ENCODE data around the gene PRPF38B.
"Not testable (repeated sequence)": the region's sequence is repeated elsewhere in the genome, so short reads cannot be mapped to it uniquely, and the experiment has no call there.

PRPF38B gene

GRCh38 chr1:108691942-108692723 lies at the start of gene PRPF38B:
Gene PRPF38B (plus strand): TSS chr1:108692310. CDS start chr1:108692592, 282 bp downstream.
- peak; percentile 92 for DNase-seq (ENCODE audit: low spot score)

- peak; percentile 25 for DNase-seq (ENCODE audit: low spot score)
Measured at GRCh38 chr1:108643492-108644335, 48.4 kb upstream of the PRPF38B start.

- no peak for DNase-seq (ENCODE audit: low spot score)
Measured at GRCh38 chr1:108644984-108645383, 47.1 kb upstream of the PRPF38B start.

DNA sequence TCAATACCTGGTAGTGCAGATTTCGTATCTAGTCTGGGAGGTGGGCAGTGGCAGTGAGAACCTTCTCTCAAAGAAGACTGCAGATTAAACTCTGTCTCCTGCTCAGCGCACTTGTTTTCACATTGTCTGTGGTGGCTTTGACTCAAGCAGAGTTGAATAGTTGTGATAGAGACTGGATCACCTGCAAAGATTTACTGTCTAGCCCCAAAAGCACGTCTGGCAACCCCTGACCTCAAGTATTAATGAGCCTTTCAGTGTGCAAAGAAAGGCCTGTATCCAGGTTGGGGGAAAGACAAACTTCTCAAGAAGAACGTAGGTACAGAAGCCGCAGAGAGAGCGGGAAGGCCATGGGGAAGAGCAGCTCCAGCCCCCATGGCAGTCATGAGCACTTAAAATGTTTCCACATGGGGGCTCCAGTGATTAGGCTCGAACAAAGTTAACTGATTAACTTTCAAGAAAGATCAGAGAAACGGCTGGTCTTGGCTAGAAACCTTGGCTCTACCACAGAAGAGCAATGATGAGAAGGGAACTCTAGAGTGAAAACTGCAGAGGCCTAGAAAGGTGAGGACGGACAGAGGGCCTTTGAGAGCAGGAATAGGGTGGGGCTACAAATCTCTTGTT lies 46.4 kb upstream of the PRPF38B start:
- no peak for DNase-seq (ENCODE audit: low spot score)

DNA sequence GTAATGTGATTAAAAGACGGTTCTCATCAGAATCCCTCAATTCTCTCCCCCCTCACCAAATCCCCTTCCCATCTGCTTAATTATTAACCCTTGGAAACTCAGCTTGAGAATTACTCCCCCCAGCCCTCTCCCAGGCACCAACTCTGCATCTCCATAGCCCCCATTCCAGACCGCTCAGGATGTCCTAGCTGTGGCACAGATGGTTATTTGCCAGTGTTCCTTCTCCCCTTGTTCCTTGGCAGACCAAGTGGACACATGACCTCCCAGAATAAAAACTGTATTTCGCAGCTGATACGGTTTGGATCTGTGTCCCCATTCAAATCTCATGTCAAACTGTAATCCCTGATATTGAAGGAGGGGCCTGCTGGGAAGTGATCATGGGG lies 45.9 kb upstream of the PRPF38B start:
- DNase-seq (ENCODE audit: low spot score), result no peak

GRCh38 chr1:108646648-108647269 lies 45.4 kb upstream of the PRPF38B start:
- DNase-seq (ENCODE audit: low spot score), result no peak

GRCh38 chr1:108653431-108654105 lies 38.5 kb upstream of the PRPF38B start:
- no peak for DNase-seq (ENCODE audit: low spot score)

GRCh38 chr1:108657356-108658080 lies 34.6 kb upstream of the PRPF38B start:
- no peak for DNase-seq (ENCODE audit: low spot score)

DNA sequence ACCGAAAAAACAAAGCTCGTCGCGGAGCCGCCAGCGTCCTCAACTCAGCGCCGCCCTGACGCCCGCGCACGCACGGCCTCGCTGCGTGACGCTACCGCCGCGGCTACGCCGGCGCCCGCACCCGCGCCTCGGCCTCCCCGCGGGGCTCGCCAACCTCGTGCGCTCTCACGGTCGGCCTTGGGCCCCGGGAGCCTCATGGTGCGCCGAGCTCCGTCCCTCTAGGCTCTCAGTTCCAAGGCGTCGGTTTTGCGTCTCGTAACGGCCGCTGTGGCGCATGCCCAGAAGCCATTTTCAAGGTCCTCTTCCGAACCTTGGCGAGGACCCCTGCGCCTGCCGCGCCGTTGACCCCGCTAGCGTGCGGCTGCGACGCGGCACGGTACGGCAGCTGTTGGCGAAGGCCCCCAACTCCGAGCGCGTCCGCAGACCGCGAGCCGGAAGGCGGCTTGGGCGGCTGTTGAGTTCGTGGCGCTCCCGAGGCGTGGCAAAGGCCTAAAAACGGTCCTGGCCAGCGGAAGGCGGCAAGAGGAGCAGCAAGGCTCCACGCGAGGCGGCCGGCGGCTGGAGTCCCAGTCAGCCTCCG lies 31.0 kb upstream of the PRPF38B start, which contains the start of gene HENMT1:
Gene HENMT1 (minus strand): TSS at position 64 of the 580 bp plus-strand sequence. CDS start 1,209 bp downstream, outside the sequence.
- DNase-seq (ENCODE audit: low spot score), result peak; percentile 21

GRCh38 chr1:108663074-108663473 lies 29.0 kb upstream of the PRPF38B start:
- no peak for DNase-seq (ENCODE audit: low spot score)

DNA sequence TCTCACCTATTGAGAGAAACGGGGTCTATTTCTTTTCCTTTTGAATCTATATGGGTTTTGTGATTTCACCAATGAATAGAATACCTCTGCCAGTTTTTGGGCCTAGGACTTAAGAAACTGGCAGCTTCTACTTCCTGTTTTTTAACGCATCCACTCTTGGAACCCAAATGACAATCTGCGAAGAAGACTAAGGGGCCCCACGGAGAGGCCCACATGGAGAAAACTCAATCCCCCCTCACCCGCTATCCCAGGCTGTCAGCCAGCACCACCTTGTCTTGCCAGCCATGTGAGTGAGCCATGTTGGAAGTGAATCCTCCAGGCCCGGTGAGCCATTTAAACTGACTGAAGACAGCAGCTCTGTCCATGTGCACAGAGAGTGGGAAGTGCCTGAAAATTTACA lies 27.6 kb upstream of the PRPF38B start:
- DNase-seq (ENCODE audit: low spot score), result no peak

DNA sequence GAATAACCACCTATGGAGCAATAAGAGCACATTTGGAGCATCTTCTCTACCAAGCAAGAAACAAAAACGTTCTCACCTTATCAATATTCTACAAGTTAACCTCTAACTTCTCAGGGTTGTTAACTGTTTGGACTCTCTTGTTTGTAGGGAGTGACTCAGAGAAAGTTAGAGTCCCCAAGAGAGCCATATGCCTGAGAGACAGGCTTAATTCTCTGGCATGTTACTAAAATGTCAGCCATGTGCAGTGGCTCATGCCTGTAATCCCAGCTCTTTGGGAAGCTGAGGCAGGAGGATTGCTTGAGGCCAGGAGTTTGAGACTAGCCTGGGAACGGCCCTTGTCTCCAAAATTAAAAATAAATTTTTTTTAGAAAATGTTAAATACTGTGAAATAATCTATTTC lies 27.0 kb upstream of the PRPF38B start:
- no peak for DNase-seq (ENCODE audit: low spot score)

DNA sequence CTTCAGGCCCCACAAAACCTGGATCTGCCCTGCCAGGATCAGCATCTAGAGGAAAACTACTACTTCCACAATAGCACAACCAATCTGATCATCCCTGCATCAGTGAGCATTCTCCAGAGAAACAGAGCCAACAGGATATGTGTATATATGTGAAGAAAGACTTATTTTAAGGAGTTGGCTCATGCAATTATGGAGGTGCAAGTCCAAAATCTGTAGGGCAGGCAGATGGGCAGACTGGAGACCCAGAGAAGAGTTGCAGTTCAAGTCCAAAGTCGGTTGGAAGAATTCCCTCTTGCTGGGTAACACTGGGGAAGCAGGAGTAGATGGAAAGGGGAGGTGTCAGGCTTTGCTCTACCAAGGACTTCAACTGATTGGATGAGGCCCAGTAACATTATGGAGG lies 26.3 kb upstream of the PRPF38B start:
- DNase-seq (ENCODE audit: low spot score), result no peak

DNA sequence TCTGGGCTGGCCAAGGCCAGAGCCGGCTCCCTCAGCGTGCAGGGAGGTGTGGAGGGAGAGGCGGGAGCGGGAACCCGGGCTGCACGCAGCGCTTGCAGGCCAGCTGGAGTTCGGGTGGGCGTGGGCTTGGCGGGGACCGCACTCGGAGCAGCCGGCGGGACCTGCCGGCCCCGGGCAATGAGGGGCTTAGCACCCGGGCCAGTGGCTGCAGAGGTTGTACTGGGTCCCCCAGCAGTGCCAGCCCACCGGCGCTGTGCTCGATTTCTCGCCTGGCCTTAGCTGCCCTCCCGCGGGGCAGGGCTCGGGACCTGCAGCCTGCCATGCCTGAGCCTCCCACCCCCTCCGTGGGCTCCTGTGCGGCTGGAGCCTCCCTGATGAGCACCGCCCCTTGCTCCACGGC lies 24.7 kb upstream of the PRPF38B start:
- DNase-seq (ENCODE audit: low spot score), result not testable (repeated sequence)

DNA sequence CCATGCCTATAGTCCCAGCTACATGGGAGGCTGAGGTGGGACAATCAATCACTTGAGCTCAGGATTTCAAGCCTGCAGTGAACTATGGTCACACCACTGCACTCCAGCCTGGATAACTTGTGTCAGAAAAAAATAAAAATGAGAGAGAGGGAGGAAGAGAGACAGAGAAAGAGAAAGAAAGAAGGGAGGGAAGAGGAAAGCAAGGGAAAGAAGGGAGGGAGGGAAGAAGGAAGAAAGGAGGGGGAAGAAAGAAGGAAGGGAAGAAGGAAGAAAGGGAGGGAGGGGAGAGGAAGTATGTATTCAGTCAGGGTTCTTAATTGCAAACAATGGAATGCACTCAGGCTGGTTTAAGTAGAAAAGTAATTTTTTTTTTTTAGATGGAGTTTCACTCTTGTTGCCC lies 23.3 kb upstream of the PRPF38B start:
- DNase-seq (ENCODE audit: low spot score), result no peak

- no peak for DNase-seq (ENCODE audit: low spot score)
Measured at GRCh38 chr1:108669679-108670078, 22.4 kb upstream of the PRPF38B start.

GRCh38 chr1:108670131-108670773 lies 21.9 kb upstream of the PRPF38B start:
- no peak for DNase-seq (ENCODE audit: low spot score)

- no peak for DNase-seq (ENCODE audit: low spot score)
Measured at GRCh38 chr1:108671143-108671542, 21.0 kb upstream of the PRPF38B start.

GRCh38 chr1:108678706-108679105 lies 13.4 kb upstream of the PRPF38B start:
- DNase-seq (ENCODE audit: low spot score), result no peak
